Chondrocyte (in vitro differentiated cells): Measurements from ENCODE around the gene RPL36AL. TPM values are rescaled to one million over a fixed set of nuclear protein-coding genes. Genes with fewer than 3 reads are reported as not detected.

Experiments used
- DNase-seq: peaks from one replicate; pipeline ENCODE4 v3.0.0; 2021; ENCODE audit warnings: mixed read lengths, low spot score
- H3K27ac Mint-ChIP-seq: one replicate; pipeline ENCODE4 v1.8.0; 2021; ENCODE audit warnings: mild to moderate bottlenecking, moderate library complexity, mixed read lengths; ENCODE audit not compliant: unreplicated experiment
- H3K27me3 Mint-ChIP-seq: 2 replicates; pipeline ENCODE4 v1.8.0; 2021; ENCODE audit warnings: low read depth, mixed read lengths
- H3K36me3 Mint-ChIP-seq: 2 replicates; pipeline ENCODE4 v1.8.0; 2021; ENCODE audit warnings: low read depth, mixed read lengths
- H3K4me1 Mint-ChIP-seq: 2 replicates; pipeline ENCODE4 v1.8.0; 2021; ENCODE audit warnings: low read depth, mild to moderate bottlenecking, mixed read lengths
- H3K4me3 Mint-ChIP-seq: one replicate; pipeline ENCODE4 v1.8.0; 2021; ENCODE audit warnings: mild to moderate bottlenecking, moderate library complexity, mixed read lengths; ENCODE audit not compliant: unreplicated experiment
- H3K9me3 Mint-ChIP-seq: 2 replicates; pipeline ENCODE4 v1.8.0; 2021; ENCODE audit warnings: low read depth, mixed read lengths
- total RNA-seq: library from RNA; stranded (reverse); gene quantifications from 3 replicates; pipeline ENCODE4 v1.2.1, GENCODE V29; 2021
- TF ChIP-seq, protein P1 (sequence below): fragments of 200-600 bp; sonication (generic); IDR thresholded peaks from 2 replicates; pipeline ENCODE4 v1.5.0; 2021; ENCODE audit warnings: antibody characterized with exemption, mild to moderate bottlenecking, moderate library complexity

Gene RPL36AL
- total RNA-seq, 1 donor from 2014 or later: 132 TPM

GRCh38 chr14:49582113-49582977 is 38.1 kb downstream of the RPL36AL start:
- H3K4me3 Mint-ChIP-seq: no peak overlapping the region
- TF ChIP-seq, protein P1, sequence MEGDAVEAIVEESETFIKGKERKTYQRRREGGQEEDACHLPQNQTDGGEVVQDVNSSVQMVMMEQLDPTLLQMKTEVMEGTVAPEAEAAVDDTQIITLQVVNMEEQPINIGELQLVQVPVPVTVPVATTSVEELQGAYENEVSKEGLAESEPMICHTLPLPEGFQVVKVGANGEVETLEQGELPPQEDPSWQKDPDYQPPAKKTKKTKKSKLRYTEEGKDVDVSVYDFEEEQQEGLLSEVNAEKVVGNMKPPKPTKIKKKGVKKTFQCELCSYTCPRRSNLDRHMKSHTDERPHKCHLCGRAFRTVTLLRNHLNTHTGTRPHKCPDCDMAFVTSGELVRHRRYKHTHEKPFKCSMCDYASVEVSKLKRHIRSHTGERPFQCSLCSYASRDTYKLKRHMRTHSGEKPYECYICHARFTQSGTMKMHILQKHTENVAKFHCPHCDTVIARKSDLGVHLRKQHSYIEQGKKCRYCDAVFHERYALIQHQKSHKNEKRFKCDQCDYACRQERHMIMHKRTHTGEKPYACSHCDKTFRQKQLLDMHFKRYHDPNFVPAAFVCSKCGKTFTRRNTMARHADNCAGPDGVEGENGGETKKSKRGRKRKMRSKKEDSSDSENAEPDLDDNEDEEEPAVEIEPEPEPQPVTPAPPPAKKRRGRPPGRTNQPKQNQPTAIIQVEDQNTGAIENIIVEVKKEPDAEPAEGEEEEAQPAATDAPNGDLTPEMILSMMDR: no peak
- no peak for DNase-seq
- H3K27ac Mint-ChIP-seq: peak overlapping the region; percentile 85
- peaks cover 50% of the 10 kb centered on the region for H3K4me1 Mint-ChIP-seq
- H3K9me3 Mint-ChIP-seq: no peaks in the 10 kb centered on the region
- peaks cover 19% of the 10 kb centered on the region for H3K36me3 Mint-ChIP-seq
- no peaks in the 10 kb centered on the region for H3K27me3 Mint-ChIP-seq

- no peak for DNase-seq
- peaks cover 45% of the 10 kb centered on the region for H3K4me1 Mint-ChIP-seq
- peaks cover 22% of the 10 kb centered on the region for H3K36me3 Mint-ChIP-seq
- no peaks in the 10 kb centered on the region for H3K9me3 Mint-ChIP-seq
- no peaks in the 10 kb centered on the region for H3K27me3 Mint-ChIP-seq
- TF ChIP-seq, protein P1: no peak
- H3K27ac Mint-ChIP-seq: no peak overlapping the region
- H3K4me3 Mint-ChIP-seq: no peak overlapping the region
Observed at GRCh38 chr14:49581209-49582112, 39.0 kb downstream of the RPL36AL start.

GRCh38 chr14:49579841-49580240 is 40.6 kb downstream of the RPL36AL start:
- TF ChIP-seq, protein P1: no peak
- Mint-ChIP-seq H3K4me1 (peaks cover 37% of the 10 kb centered on the region), H3K27ac (no peak overlapping the region), H3K36me3 (peaks cover 22% of the 10 kb centered on the region), H3K9me3 (no peaks in the 10 kb centered on the region), H3K27me3 (no peaks in the 10 kb centered on the region), H3K4me3 (no peak overlapping the region)
- no peak for DNase-seq

DNA sequence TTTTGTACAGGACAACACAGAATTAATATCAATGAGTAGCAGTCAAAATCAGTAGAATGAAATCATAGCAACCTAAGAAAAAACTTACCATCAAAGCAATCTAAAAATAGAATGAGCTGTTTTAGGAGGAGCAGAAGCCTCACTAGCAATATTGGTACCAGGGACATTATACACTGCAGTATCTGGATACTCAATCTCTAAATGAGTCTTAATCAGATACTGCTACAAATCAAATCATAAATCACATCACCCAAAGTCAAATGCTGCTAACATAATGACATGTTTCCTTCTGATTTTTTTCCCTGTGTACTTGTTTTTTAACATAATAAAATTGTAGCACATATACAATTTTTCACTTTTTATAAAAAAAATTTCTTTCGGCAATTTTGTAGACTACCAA is 42.3 kb downstream of the RPL36AL start:
- peaks cover 18% of the 10 kb centered on the region for H3K36me3 Mint-ChIP-seq
- H3K27ac Mint-ChIP-seq: no peak overlapping the region
- H3K27me3 Mint-ChIP-seq: no peaks in the 10 kb centered on the region

More for the DNA sequence above, 42.3 kb downstream of the RPL36AL start:
- DNase-seq: no peak
- TF ChIP-seq, protein P1: no peak
- peaks cover 20% of the 10 kb centered on the region for H3K4me1 Mint-ChIP-seq
- H3K4me3 Mint-ChIP-seq: no peak overlapping the region
- no peaks in the 10 kb centered on the region for H3K9me3 Mint-ChIP-seq
